IgD-negative memory B cell (primary cell): ENCODE results near the gene TUBGCP6. TPM values are rescaled to one million over a fixed set of nuclear protein-coding genes. Genes with fewer than 3 reads are reported as not detected.
"Not testable (repeated sequence)": the region's sequence is repeated elsewhere in the genome, so short reads cannot be mapped to it uniquely, and the experiment has no call there.

ENCODE experiments used
- H3K27ac Mint-ChIP-seq, 3 donors: one replicate each; pipeline ENCODE4 v1.8.0; 2020 to 2022; ENCODE audit warnings: mild to moderate bottlenecking in 3 of 3, mixed read lengths in 3 of 3, moderate library complexity in 1 of 3
- H3K27me3 Mint-ChIP-seq: one replicate; pipeline ENCODE4 v1.8.0; 2021; ENCODE audit warnings: mixed read lengths
- H3K36me3 Mint-ChIP-seq: one replicate; pipeline ENCODE4 v1.8.0; 2020; ENCODE audit warnings: mild to moderate bottlenecking, mixed read lengths
- H3K4me1 Mint-ChIP-seq, 3 donors: one replicate each; pipeline ENCODE4 v1.8.0; 2020 to 2022; ENCODE audit warnings: mixed read lengths in 3 of 3, mild to moderate bottlenecking in 1 of 3
- H3K4me3 Mint-ChIP-seq, 4 donors: one replicate each; pipeline ENCODE4 v1.8.0; 2020 to 2022; ENCODE audit warnings: mild to moderate bottlenecking in 4 of 4, mixed read lengths in 4 of 4, moderate library complexity in 3 of 4
- H3K9me3 Mint-ChIP-seq, 3 donors: one replicate each; pipeline ENCODE4 v1.8.0; 2020 to 2021; ENCODE audit warnings: mixed read lengths in 3 of 3, mild to moderate bottlenecking in 1 of 3
- polyA plus RNA-seq: library from polyadenylated mRNA; unstranded; fragments of 300-500 nt; fragmentation: Illumina TruSeq; gene quantifications from one replicate; pipeline ENCODE4 v1.2.3, GENCODE V29; 2021

TUBGCP6 gene
- polyA plus RNA-seq, 1 donor from 2014 or later, result 17.0 TPM

DNA sequence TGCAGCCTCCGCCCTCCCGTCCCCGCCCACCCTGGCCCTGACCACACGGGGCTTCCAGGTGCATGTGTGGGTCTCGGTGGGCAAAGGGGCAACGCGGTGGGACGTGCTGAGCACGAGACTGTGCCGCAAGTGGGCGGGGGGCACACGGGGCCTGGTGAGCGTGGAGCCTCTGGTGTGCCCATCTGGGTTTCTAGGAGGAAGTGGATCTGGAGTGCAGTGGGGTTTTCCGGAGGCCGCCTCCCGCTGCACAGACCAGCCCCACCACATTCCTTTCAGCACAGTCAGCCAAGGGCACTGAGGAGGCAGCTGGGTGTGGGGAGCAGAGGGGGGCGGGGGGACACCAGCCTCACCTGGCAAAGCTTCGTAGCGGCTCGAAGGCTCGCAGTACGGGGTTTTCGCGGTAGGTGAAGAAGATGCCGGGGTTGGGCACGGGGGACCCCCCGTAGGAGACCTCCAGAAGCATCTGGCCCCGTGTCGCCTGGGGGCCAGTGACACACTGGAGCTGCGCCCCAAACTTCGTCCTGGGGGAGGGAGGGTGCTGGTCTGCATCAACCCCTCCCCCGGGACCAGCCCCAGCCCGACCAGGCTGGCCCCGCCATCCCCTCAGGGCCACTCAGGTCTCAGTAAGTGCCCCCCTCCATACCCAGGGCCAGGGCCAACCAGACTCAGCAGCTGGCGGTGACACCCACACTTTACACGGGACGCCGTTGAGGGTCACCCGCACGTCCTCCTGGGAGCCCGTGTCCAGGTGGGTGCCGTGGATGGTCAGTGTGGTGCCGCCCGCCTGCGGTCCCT is 37.7 kb upstream of the TUBGCP6 start:
- Mint-ChIP-seq H3K27ac (no peak overlapping the region), H3K4me1 (peaks cover 0 to 1% (median 0%) of the 10 kb centered on the region in 3 donors), H3K27me3 (no peaks in the 10 kb centered on the region), H3K4me3 (no peak overlapping the region), H3K9me3 (no peaks in the 10 kb centered on the region), H3K36me3 (no peaks in the 10 kb centered on the region)

DNA sequence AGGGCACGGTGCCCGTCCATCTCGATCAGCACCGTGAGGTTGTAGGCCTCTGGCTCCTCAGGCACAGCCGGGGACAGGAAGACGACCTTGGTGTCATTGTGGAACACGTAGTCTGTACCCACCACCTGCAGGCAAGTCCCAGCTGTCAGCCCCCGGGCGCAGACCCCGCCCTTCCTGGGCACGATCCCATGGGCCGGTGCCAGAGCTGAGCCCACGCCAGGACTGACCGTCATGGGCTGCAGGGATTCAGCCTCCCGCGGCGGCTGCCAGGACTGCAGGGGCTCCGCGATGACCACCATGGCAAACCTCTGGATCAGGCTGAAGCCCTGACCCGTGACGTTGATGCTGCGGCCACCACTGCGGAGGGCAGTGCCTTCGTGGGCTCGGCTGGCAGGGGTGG is 37.1 kb upstream of the TUBGCP6 start:
- Mint-ChIP-seq H3K27me3 (no peaks in the 10 kb centered on the region), H3K27ac (no peak overlapping the region), H3K9me3 (no peaks in the 10 kb centered on the region)

DNA sequence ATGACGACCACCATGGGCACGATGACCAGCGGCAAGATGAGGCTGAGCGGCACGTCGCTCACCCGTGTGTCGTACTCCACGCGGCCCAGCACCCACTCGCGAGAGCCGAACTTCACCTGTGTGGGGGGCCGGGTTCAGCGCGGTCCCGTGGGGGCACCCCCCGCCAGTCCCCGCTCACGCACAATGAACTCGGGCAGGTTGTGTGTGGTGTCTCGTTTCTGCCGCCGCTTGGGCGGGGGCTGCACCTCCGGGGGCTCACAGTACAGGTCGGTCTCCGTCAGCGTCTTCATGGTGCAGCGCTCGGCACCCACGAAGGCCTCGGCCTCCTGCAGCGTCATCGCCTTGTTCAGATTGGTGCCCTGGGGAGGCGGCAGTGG is 36.5 kb upstream of the TUBGCP6 start:
- Mint-ChIP-seq H3K4me3 (no peak overlapping the region), H3K36me3 (no peaks in the 10 kb centered on the region), H3K27me3 (no peaks in the 10 kb centered on the region), H3K9me3 (no peaks in the 10 kb centered on the region), H3K4me1 (peaks cover 0 to 1% (median 0%) of the 10 kb centered on the region in 3 donors), H3K27ac (no peak overlapping the region)

More for the DNA sequence above, 37.1 kb upstream of the TUBGCP6 start:
- Mint-ChIP-seq H3K36me3 (no peaks in the 10 kb centered on the region), H3K4me1 (peaks cover 0 to 1% (median 0%) of the 10 kb centered on the region in 3 donors), H3K4me3 (no peak overlapping the region)

DNA sequence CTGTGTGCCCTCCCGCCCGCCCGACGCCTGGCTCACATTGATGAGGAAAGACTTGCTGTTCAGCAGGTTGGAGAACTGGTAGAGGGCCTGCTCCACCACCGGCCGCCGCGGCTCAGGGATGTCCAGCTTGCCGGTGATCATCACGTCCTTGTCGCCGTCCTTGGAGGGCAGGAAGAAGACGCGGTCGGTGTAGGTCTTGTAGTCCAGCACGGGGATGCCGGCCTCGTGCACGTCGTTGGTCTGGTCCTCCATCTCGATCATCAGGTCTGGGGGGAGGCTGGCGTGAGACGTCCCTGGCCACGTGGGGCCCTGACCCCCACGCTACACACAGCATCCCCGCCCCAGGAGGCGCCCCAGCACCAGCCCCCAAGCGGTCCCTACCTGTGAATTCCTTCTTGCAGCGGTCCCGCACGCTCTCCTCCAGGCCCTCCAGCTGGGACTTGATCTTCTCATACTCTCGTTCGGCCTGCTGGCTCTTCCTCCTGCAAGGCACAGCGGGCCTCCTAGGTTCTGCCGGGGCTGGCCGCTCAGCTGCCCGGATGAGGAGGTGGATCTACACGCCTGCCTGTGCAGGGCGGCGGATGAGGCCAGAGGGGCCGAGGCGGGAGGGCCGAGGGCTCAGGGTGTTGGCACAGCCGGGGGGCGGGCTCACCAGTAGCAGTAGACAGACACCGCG is 36.0 kb upstream of the TUBGCP6 start:
- Mint-ChIP-seq H3K36me3 (no peaks in the 10 kb centered on the region), H3K4me3 (no peak overlapping the region), H3K4me1 (peaks cover 0 to 1% (median 0%) of the 10 kb centered on the region in 3 donors), H3K9me3 (no peaks in the 10 kb centered on the region), H3K27ac (peak overlapping the region in 1 of 3 donors; percentile 28), H3K27me3 (no peaks in the 10 kb centered on the region)

DNA sequence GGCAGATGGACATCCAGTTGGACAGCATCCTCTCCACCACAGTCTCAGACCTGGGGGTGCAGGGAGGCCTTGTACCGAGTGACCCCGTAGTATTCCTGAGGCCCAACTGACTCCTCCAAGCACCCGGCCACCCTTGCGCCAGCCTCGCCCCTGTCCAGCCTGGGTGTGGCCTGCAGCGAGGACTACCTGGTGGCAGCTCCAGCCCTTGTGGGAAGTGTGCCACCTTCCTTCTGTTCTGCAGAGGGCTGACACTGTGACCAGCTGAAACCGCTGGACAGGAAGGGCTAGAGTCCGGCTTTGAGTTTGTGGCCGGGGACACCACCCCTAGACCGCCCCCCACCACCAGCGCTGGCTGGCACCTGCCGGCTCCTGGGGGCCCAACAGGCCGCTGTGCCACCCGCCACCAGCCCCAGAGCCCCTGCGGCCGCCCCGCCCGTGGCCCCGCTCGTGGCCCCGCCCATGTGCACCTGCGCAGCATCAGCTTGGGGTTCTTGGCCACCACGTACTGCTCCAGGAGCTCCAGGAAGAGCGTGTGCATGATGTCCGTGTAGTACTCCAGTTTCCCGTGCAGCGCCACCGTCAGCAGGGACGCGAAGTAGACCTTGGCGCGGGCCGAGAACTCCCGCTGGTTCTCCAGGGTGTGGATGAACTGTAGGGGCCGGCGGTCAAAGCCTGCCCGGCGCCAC is 35.3 kb upstream of the TUBGCP6 start:
- H3K4me1 Mint-ChIP-seq, result peaks cover 0 to 1% (median 0%) of the 10 kb centered on the region in 3 donors
- no peaks in the 10 kb centered on the region for H3K9me3 Mint-ChIP-seq
- H3K36me3 Mint-ChIP-seq, result no peaks in the 10 kb centered on the region
- no peak overlapping the region for H3K27ac Mint-ChIP-seq
- no peaks in the 10 kb centered on the region for H3K27me3 Mint-ChIP-seq
- no peak overlapping the region for H3K4me3 Mint-ChIP-seq

DNA sequence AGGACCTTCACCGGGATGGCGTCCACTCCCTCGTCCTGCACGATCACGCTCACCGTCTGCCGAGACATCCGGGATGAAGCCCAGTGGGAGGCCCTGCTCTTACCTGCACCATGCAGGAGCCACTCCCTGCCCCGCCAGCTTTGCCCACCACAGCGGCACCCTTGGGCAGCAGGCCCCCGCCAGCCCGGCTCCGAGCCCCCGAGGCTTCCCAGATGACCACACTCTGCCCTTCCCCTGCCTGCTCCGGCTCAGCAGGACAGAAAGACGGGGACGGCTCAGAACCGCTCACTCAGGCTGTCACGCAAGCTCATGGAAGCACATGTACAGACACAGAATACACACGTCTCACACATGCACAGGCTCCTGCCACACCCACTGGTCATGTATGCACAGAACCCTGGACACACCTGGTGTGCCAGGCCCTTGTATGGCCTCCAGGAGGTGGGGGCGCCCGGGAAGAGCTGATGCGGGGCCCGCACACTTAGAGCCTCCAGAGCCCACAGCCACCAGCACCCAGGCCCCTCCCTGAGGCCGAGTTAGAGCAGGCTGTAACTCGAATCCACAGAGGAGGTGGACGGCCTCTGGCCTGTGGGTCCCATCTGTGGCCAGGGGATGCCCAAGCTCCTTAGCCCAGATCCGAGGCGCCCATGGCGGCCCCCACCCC is 34.3 kb upstream of the TUBGCP6 start:
- Mint-ChIP-seq H3K27ac (peak overlapping the region in 1 of 3 donors; percentile 79), H3K27me3 (no peaks in the 10 kb centered on the region), H3K4me1 (no peaks in the 10 kb centered on the region), H3K36me3 (no peaks in the 10 kb centered on the region), H3K4me3 (peak overlapping the region in 1 of 4 donors; percentile 28), H3K9me3 (no peaks in the 10 kb centered on the region)

DNA sequence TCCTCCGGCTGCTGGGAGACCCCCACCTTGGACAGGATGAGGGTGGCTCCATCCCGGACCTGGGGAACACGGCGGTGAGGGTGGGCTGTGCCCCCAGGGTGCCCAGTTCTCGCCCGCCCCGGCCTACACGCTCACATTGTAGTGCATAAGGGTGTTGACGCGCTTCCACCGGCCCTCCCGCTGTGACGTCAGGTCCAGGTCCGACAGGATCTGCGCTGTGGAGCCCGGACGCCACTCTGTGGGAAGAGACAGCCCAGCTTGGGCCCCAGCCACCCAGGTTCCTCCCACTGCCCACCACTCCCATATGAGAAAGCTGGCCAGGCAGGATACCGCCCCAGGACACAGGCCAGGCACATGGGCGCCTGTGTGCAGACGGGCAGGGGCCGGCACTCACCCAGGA is 33.6 kb upstream of the TUBGCP6 start:
- H3K36me3 Mint-ChIP-seq, result no peaks in the 10 kb centered on the region
- H3K27ac Mint-ChIP-seq, result no peak overlapping the region
- no peaks in the 10 kb centered on the region for H3K9me3 Mint-ChIP-seq
- no peak overlapping the region for H3K4me3 Mint-ChIP-seq
- no peaks in the 10 kb centered on the region for H3K4me1 Mint-ChIP-seq
- H3K27me3 Mint-ChIP-seq, result no peaks in the 10 kb centered on the region

DNA sequence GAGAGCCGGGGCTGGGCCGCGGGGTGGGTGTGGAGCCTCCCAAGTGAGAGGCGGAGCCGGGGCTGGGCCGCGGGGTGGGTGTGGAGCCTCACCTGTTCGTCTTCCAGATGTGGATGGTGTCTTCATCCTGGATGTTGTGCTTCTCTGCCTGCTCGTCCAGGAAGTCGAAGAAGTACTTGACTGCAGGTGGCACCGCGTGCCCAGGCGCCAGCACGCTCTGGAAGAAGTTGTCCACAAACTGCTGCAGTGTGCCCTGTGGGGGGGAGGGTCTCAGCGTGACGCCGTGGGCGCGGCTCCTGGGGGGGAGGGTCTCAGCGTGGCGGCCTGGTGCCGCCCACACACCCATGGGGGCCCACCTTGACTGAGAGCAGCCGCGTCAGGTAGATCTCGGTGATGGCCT is 32.9 kb upstream of the TUBGCP6 start:
- no peaks in the 10 kb centered on the region for H3K9me3 Mint-ChIP-seq
- no peaks in the 10 kb centered on the region for H3K4me1 Mint-ChIP-seq
- no peak overlapping the region for H3K27ac Mint-ChIP-seq
- H3K36me3 Mint-ChIP-seq, result no peaks in the 10 kb centered on the region
- H3K27me3 Mint-ChIP-seq, result no peaks in the 10 kb centered on the region
- H3K4me3 Mint-ChIP-seq, result peak overlapping the region in 1 of 4 donors; percentile 28

DNA sequence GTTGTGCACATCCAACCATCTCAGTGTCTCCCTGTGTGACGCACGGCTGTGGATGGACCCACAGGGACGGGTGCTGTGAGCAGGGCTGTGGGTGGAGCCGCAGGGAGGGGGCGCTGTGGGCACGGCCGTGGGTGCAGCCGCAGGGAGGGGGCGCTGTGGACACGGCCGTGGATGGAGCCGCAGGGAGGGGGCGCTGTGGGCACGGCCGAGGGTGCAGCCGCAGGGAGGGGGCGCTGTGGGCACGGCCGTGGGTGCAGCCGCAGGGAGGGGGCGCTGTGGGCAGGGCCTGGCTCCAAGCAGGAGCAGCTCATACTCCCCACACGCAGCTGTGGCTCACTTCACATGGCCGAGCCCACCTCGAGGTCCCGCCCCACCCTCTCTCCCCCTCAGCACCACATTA is 31.3 kb upstream of the TUBGCP6 start:
- Mint-ChIP-seq H3K27ac (peak overlapping the region in 1 of 3 donors; percentile 27), H3K27me3 (peaks cover 4% of the 10 kb centered on the region), H3K36me3 (no peaks in the 10 kb centered on the region), H3K4me3 (peak overlapping the region in 1 of 4 donors; percentile 23), H3K4me1 (no peaks in the 10 kb centered on the region), H3K9me3 (no peaks in the 10 kb centered on the region)

DNA sequence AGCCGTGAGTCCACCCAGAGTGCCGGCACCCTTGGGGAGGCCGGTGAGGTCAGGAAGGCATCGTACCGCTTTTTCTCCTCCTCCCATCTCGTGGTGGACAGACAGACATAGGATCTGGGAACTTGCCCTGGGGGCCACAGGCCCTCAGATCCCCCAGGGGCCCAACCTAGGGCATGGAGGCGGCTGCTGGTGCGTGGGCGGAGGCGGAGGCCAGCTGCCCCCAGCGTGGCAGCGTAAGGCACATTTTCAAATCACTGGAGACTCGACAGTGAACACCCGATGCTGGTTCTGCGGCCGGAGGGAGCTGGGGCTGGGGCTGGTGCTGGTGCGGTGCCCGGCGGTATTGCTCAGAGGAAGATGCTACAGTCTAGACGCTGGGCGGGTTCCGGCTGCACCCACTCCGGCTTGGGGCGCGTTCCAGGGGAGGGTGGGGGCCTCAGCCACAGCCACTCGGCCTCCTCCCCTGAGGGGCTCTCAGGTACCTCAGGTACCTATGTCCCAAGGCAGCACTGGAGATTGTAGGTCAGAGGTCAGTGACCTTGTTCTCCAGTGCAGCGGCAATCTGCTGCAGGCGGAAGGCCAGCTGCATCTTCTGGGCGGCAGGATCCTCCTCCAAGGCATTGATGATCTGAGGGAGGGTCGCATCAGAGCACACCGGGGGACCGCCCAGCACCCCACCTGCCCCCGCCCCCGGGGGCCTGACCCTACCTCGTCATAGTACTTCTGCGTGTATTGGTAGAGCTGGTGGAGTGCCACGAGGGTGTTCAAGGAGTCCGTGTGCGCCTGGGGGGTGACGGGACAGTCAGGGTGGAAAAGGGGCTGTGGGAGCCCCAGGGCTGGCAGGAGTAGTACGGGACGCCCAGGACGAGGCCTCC is 30.6 kb upstream of the TUBGCP6 start:
- Mint-ChIP-seq H3K9me3 (no peaks in the 10 kb centered on the region), H3K36me3 (no peaks in the 10 kb centered on the region), H3K27ac (peak overlapping the region in 2 of 3 donors; percentile 28 to 53), H3K27me3 (peaks cover 5% of the 10 kb centered on the region), H3K4me3 (peak overlapping the region in 1 of 4 donors; percentile 78), H3K4me1 (peaks cover 0 to 2% (median 0%) of the 10 kb centered on the region in 3 donors)

DNA sequence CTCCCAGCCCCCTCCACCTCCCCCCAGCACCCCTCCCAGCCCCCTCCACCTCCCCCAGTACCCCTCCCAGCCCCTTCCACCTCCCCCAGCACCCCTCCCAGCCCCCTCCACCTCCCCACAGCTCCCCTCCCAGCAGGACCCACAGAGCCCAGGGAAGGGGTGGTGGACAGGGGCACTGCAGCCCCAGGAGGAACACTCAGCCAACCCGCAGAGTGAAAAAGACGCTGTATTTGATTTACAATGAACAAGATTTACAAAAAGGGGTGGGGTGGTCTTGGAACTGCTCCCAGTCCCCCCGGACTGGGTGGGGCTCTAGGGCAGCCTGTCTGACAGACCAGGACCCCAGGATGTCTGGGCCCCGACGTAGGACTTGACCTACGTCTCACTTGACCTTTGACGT is 29.9 kb upstream of the TUBGCP6 start:
- Mint-ChIP-seq H3K27ac (peak overlapping the region in 1 of 3 donors; percentile 28), H3K4me1 (peaks cover 0 to 2% (median 0%) of the 10 kb centered on the region in 3 donors), H3K9me3 (no peaks in the 10 kb centered on the region), H3K4me3 (no peak overlapping the region), H3K36me3 (no peaks in the 10 kb centered on the region), H3K27me3 (peaks cover 5% of the 10 kb centered on the region)

DNA sequence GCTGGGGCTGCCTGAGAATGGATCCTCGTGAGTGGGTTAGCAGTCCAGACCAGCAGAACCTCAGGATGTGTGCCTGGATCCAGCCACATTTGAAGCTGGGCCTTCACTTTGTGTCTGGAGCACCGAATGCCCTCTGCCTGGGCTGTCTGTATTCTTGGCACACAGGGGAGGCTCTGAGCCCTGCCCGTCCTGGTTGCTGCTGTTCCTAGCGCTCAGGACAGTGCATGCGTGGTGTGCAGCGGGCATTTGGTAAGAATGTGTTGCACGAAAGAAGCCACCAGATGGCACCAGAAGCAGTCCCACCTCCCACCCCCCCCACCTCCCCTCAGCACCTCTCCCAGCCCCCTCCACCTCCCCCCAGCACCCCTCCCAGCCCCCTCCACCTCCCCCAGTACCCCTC is 29.5 kb upstream of the TUBGCP6 start:
- Mint-ChIP-seq H3K36me3 (no peaks in the 10 kb centered on the region), H3K27ac (peak overlapping the region in 2 of 3 donors; percentile 38 to 88), H3K4me1 (peaks cover 0 to 2% (median 0%) of the 10 kb centered on the region in 3 donors), H3K4me3 (peak overlapping the region in 3 of 4 donors; percentile 33 to 80 (median 57)), H3K27me3 (peaks cover 5% of the 10 kb centered on the region), H3K9me3 (no peaks in the 10 kb centered on the region)

DNA sequence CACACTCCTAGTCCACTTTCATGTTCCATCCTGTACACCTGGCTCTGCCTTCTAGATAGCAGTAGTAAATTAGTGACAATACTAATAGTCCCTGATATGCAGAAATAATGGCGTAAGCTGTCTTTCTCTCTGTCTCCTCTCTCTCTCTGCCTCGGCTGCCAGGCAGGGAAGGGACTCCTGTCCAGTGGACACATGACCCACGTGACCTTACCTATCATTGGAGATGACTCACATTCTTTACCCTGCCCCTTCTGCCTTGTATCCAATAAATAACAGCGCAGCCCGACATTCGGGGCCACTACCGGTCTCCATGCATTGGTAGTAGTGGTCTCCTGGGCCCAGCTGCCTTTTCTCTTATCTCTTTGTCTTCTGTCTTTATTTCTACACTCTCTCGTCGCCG is 29.0 kb upstream of the TUBGCP6 start:
- H3K4me1 Mint-ChIP-seq, H3K27me3 Mint-ChIP-seq, H3K9me3 Mint-ChIP-seq, H3K36me3 Mint-ChIP-seq: not testable (repeated sequence)
- peak overlapping the region in 2 of 3 donors; percentile 38 to 88 for H3K27ac Mint-ChIP-seq
- peak overlapping the region in 3 of 4 donors; percentile 57 to 83 (median 80) for H3K4me3 Mint-ChIP-seq

DNA sequence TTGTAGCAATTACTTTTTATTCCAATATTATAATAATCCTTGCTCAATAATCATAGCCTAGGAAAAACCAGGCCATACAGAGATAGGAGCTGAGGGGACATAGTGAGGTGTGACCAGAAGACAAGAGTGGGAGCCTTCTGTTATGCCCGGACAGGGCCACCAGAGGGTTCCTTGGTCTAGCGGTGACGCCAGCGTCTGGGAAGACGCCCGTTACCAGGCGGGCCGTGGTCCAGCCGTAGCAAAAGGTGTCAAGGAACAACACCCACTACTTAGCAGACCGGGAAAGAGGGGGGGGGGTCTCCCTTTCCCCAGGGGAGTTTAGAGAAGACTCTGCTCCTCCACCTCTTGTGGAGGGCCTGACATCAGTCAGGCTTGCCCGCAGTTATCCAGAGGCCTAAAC is 28.5 kb upstream of the TUBGCP6 start:
- not testable (repeated sequence) for H3K4me3 Mint-ChIP-seq, H3K36me3 Mint-ChIP-seq, H3K4me1 Mint-ChIP-seq, H3K27me3 Mint-ChIP-seq, H3K9me3 Mint-ChIP-seq
- peak overlapping the region in 2 of 3 donors; percentile 38 to 88 for H3K27ac Mint-ChIP-seq
